Common myeloid progenitor, CD34-positive (primary cell): ENCODE results near the gene APOD.

Source experiments
- CTCF ChIA-PET: fragments of 350-600 bp; sonication (Branson Sonifier 250); formaldehyde crosslinking; loops from one replicate; lab custom pipeline; 2021; ENCODE audit warnings: antibody characterized with exemption; lab: Charles Lee
- POLR2A ChIA-PET: fragments of 350-600 bp; sonication (Branson Sonifier 250); formaldehyde crosslinking; loops from one replicate; lab custom pipeline; 2021; ENCODE audit warnings: antibody characterized with exemption; lab: Charles Lee
- DNase-seq, 3 donors: peaks; one replicate each; pipeline versions ENCODE4 v3.0.0 to v3.0.0-alpha.2; 2013
- H3K27ac ChIP-seq, 2 experiments: 1 replicate in 1 of 2; 2 replicates in 1 of 2; pipeline ENCODE4 v1.7.0; 2013; ENCODE audit warnings: inconsistent platforms in 2 of 2, low read length in 2 of 2, mild to moderate bottlenecking in 2 of 2, low read depth in 1 of 2, moderate library complexity in 1 of 2; ENCODE audit not compliant: severe bottlenecking in 2 of 2, insufficient read depth in 1 of 2, poor library complexity in 1 of 2
- H3K27me3 ChIP-seq, 5 experiments: replicated peaks in 2 of 5; 1 replicate in 3 of 5; 2 replicates in 2 of 5; pipeline versions ENCODE4 v1.6.1 to v1.7.0; 2013; ENCODE audit warnings: low read length in 4 of 5, mild to moderate bottlenecking in 2 of 5, moderate library complexity in 2 of 5, inconsistent platforms in 1 of 5; ENCODE audit not compliant: insufficient read depth in 5 of 5, control insufficient read depth in 4 of 5
- H3K36me3 ChIP-seq, 4 experiments: 1 replicate in 2 of 4; 2 replicates in 2 of 4; pipeline versions ENCODE4 v1.6.1 to v1.7.0; 2013; ENCODE audit warnings: low read length in 3 of 4, control low read depth in 1 of 4, mild to moderate bottlenecking in 1 of 4; ENCODE audit not compliant: control insufficient read depth in 4 of 4, insufficient read depth in 4 of 4
- H3K4me1 ChIP-seq, 4 experiments: 1 replicate in 3 of 4; 2 replicates in 1 of 4; pipeline versions ENCODE4 v1.6.1 to v1.7.1; 2013; ENCODE audit warnings: low read length in 3 of 4, mild to moderate bottlenecking in 3 of 4, control low read depth in 1 of 4, inconsistent platforms in 1 of 4, moderate library complexity in 1 of 4; ENCODE audit not compliant: control insufficient read depth in 4 of 4, insufficient read depth in 4 of 4; ENCODE audit errors: control extremely low read depth in 1 of 4
- H3K4me3 ChIP-seq, 7 experiments: 1 replicate in 4 of 7; 2 replicates in 3 of 7; pipeline versions ENCODE4 v1.5.1 to v1.7.0; 2013; ENCODE audit warnings: mild to moderate bottlenecking in 7 of 7, low read length in 6 of 7, moderate library complexity in 6 of 7, inconsistent platforms in 2 of 7, low read depth in 2 of 7, control low read depth in 1 of 7; ENCODE audit not compliant: insufficient read depth in 4 of 7, control insufficient read depth in 1 of 7; ENCODE audit errors: extremely low read depth in 1 of 7
- H3K9me3 ChIP-seq, 5 experiments: 1 replicate in 4 of 5; 2 replicates in 1 of 5; pipeline versions ENCODE4 v1.6.1 to v1.7.1; 2013; ENCODE audit warnings: low read length in 4 of 5, mild to moderate bottlenecking in 2 of 5, inconsistent platforms in 1 of 5, low read depth in 1 of 5, moderate library complexity in 1 of 5; ENCODE audit not compliant: control insufficient read depth in 4 of 5, insufficient read depth in 2 of 5; ENCODE audit errors: control extremely low read depth in 1 of 5
- WGBS: methylation state at CpG from one replicate; pipeline ENCODE4 v1.1.5; 2013; ENCODE audit not compliant: insufficient coverage; 5-methylcytosine and 5-hydroxymethylcytosine counted together

Gene APOD

GRCh38 chr3:195535293-195535692 is 48.4 kb downstream of the APOD start:
- peaks cover 0 to 11% (median 4%) of the 10 kb centered on the region in 4 experiments for H3K4me1 ChIP-seq
- DNase-seq = no peak
- H3K27ac ChIP-seq = no peak overlapping the region
- H3K4me3 ChIP-seq = no peak overlapping the region
- no peaks in the 10 kb centered on the region for H3K9me3 ChIP-seq
- peaks cover 0 to 4% (median under 1%) of the 10 kb centered on the region in 4 experiments for H3K36me3 ChIP-seq
- ChIA-PET CTCF (interaction anchor here (0.6 to 0.7 kb wide), 2 partner anchors 278 to 321 kb away, joined by 5 read pairs; no protein-coding TSS in a partner anchor), POLR2A (no interaction called here)
- no peaks in the 10 kb centered on the region for H3K27me3 ChIP-seq
- 95% methylated on average over 5 of the region's 5 CpGs for WGBS

DNA sequence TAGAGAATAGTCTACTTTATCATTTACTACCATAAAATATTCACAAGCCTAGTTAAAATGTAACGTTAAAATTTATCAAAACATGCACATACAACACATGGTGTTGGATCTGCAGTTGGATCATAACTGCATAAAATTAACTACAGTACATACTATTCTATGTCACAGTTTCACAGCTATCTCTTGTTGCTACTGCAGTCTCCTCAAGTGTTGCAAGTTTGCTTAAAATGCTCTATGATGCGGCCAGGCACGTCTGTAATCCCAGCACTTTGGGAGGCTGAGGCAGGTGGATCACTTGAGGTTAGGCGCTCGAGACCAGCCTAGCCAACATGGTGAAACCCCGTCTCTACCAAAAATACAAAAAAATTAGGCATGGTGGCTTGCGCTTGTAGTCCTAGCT is 50.9 kb downstream of the APOD start:
- H3K4me3 ChIP-seq = no peak overlapping the region
- ChIA-PET CTCF (interaction anchor here (1.5 to 1.6 kb wide), 2 partner anchors 9 to 262 kb away, joined by 3 to 7 read pairs; partner anchors contain the start of gene XXYLT1), POLR2A (no interaction called here)
- peaks cover 0 to 4% (median 2%) of the 10 kb centered on the region in 4 experiments for H3K4me1 ChIP-seq
- H3K27ac ChIP-seq = no peak overlapping the region
- peaks cover 0 to 5% (median 4%) of the 10 kb centered on the region in 4 experiments for H3K36me3 ChIP-seq
- H3K9me3 ChIP-seq = no peaks in the 10 kb centered on the region
- 95% methylated on average over 6 of the region's 7 CpGs for WGBS
- no peaks in the 10 kb centered on the region for H3K27me3 ChIP-seq
- DNase-seq = no peak

DNA sequence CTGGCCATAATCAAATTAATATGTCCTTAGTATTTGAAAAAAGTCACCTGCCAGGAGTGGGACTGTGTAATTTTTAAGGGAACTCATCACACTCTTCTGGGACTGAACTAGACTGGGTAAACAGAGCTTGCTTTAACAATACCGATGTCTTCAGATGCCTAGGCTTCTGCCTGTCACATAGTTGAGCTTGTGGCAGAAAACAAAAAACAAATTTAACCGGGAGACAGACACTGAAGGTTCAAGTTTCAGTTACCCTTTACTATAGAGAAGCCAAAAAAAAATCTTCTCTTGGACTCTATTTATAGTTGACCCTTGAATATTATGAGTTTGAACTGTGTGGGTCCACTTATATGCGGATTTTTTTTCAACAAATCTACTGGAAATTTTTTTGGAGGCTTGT is 51.4 kb downstream of the APOD start:
- no peak for DNase-seq
- H3K36me3 ChIP-seq = peaks cover 0 to 8% (median 6%) of the 10 kb centered on the region in 4 experiments
- H3K4me3 ChIP-seq = no peak overlapping the region
- H3K27ac ChIP-seq = no peak overlapping the region
- ChIA-PET POLR2A (no interaction called here), CTCF (interaction anchor here (1.5 to 1.6 kb wide), 2 partner anchors 9 to 261 kb away, joined by 3 to 7 read pairs; partner anchors contain the start of gene XXYLT1)
- 100% methylated on average over 1 of the region's 3 CpGs for WGBS
- no peaks in the 10 kb centered on the region for H3K27me3 ChIP-seq
- no peaks in the 10 kb centered on the region for H3K9me3 ChIP-seq
- peaks cover 0 to 4% (median 2%) of the 10 kb centered on the region in 4 experiments for H3K4me1 ChIP-seq

GRCh38 chr3:195531683-195532082 is 52.1 kb downstream of the APOD start:
- CTCF ChIA-PET = interaction anchor here (1.5 to 1.6 kb wide), 2 partner anchors 8 to 260 kb away, joined by 3 to 7 read pairs; partner anchors contain the start of gene XXYLT1
- Histone ChIP-seq H3K4me1 (peaks cover 0 to 4% (median 2%) of the 10 kb centered on the region in 4 experiments), H3K36me3 (peaks cover 0 to 8% (median 6%) of the 10 kb centered on the region in 4 experiments), H3K4me3 (no peak overlapping the region), H3K27me3 (no peaks in the 10 kb centered on the region), H3K9me3 (no peaks in the 10 kb centered on the region), H3K27ac (no peak overlapping the region)
- 100% methylated on average over 3 of the region's 5 CpGs for WGBS
- POLR2A ChIA-PET = no interaction called here
- DNase-seq = no peak

DNA sequence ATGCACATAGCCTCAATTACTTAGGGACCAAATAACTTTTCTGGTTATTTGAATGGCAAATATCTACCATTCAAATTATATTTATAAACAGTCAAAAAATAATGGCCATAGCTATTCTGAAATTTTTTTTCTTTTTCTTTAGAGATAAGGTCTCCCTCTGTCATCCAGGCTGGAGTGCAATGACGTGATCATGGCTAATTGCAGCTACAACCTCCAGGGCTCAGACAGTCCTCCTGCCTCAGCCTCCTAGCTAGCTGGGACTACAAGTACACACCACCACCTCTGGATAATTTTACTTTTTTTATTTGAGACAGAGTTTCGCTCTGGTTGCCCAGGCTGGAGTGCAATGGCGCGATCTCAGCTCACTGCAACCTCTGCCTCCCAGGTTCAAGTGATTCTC is 57.2 kb downstream of the APOD start:
- Histone ChIP-seq H3K36me3 (peaks cover 0 to 24% (median 17%) of the 10 kb centered on the region in 4 experiments), H3K27ac (no peak overlapping the region), H3K27me3 (no peaks in the 10 kb centered on the region), H3K4me1 (peaks cover 0 to 8% (median 3%) of the 10 kb centered on the region in 4 experiments), H3K4me3 (no peak overlapping the region), H3K9me3 (no peaks in the 10 kb centered on the region)
- CTCF ChIA-PET = interaction anchor here (0.9 to 6.6 kb wide), 3 partner anchors 213 to 256 kb away, joined by 3 to 87 read pairs (median 3); partner anchors contain the start of gene XXYLT1
- 93% methylated on average over 4 of the region's 4 CpGs for WGBS
- POLR2A ChIA-PET = no interaction called here
- DNase-seq = no peak

DNA sequence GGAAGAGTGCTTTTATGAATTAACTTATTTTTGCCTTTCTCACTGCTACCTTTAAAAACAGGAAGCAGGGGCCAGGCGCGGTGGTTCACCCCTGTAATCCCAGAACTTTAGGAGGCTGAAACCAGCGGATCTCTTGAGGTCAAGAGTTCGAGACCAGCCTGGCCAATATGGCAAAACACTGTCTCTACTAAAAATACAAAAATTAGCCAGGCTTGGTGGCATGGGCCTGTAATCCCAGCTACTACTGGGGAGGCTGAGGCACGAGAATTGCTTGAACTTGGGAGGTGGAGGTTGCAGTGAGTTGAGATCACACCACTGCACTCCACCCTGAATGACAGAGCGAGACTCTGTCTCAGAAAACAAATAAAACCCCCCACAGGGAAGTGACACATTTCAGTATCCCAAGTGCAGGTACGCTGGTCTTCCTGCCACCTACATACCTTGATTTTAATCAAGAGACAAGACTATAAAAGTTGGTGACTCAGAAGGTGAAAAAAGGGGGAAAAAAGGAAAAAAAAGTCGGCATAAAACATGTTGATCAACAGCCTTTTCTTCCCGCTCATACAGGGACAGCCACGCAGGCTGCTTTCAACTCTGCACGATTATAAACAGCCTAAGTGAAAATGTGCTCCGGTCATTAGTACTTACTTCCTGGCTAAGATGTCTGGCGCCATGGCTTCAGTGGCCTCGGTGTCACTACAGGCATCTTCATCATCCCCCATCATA is 59.4 kb downstream of the APOD start:
- Histone ChIP-seq H3K27me3 (no peaks in the 10 kb centered on the region), H3K27ac (no peak overlapping the region)
- WGBS = 91% methylated on average over 10 of the region's 14 CpGs

More for the DNA sequence above, 59.4 kb downstream of the APOD start:
- DNase-seq = no peak
- POLR2A ChIA-PET = no interaction called here
- Histone ChIP-seq H3K4me3 (no peak overlapping the region), H3K9me3 (no peaks in the 10 kb centered on the region), H3K36me3 (peaks cover 0 to 23% (median 17%) of the 10 kb centered on the region in 4 experiments), H3K4me1 (peaks cover 0 to 8% (median 3%) of the 10 kb centered on the region in 4 experiments)
- CTCF ChIA-PET = interaction anchor here (0.7 to 6.6 kb wide), 5 partner anchors 8 to 254 kb away, joined by 3 to 87 read pairs (median 4); partner anchors contain the start of gene XXYLT1
